GM23248 (cell line): ENCODE data around the gene AGTR1. TPM values are rescaled to one million over a fixed set of nuclear protein-coding genes. Genes with fewer than 3 reads are reported as not detected.
A peak's percentile ranks its signal among the peaks of the same experiment; 100 is the strongest.

Experiments used
- DNase-seq: peaks from one replicate; pipeline ENCODE4 v3.0.0-alpha.2; 2015
- H2AFZ ChIP-seq: fragments of 200-600 bp; sonication (generic); 2 replicates; pipeline ENCODE4 v1.6.1; 2016; ENCODE audit warnings: antibody characterized with exemption
- H3F3A ChIP-seq: fragments of 200-600 bp; sonication (generic); 2 replicates; pipeline ENCODE4 v1.6.1; 2016; ENCODE audit warnings: mild to moderate bottlenecking, antibody characterized with exemption, mixed run types; ENCODE audit not compliant: insufficient read depth
- H3K27ac ChIP-seq: fragments of 200-600 bp; sonication (generic); 2 replicates; pipeline ENCODE4 v1.5.1; 2016; ENCODE audit warnings: mild to moderate bottlenecking
- H3K27me3 ChIP-seq: fragments of 200-600 bp; sonication (generic); replicated peaks from 2 replicates; pipeline ENCODE4 v1.6.1; 2016; ENCODE audit warnings: mild to moderate bottlenecking; ENCODE audit not compliant: insufficient read depth
- H3K36me3 ChIP-seq: fragments of 200-600 bp; sonication (generic); 2 replicates; pipeline ENCODE4 v1.6.1; 2016; ENCODE audit warnings: low read depth, mild to moderate bottlenecking
- H3K4me1 ChIP-seq: fragments of 200-600 bp; sonication (generic); 2 replicates; pipeline ENCODE4 v1.6.1; 2016; ENCODE audit warnings: mild to moderate bottlenecking; ENCODE audit not compliant: insufficient read depth
- H3K4me2 ChIP-seq: fragments of 200-600 bp; sonication (generic); one replicate; pipeline ENCODE4 v1.6.1; 2016; ENCODE audit warnings: mild to moderate bottlenecking; ENCODE audit not compliant: unreplicated experiment
- H3K4me3 ChIP-seq: fragments of 200-600 bp; sonication (generic); 2 replicates; pipeline ENCODE4 v1.5.1; 2016; ENCODE audit warnings: mild to moderate bottlenecking
- H3K79me2 ChIP-seq: fragments of 200-600 bp; sonication (generic); 2 replicates; pipeline ENCODE4 v1.6.1; 2016; ENCODE audit warnings: mild to moderate bottlenecking; ENCODE audit not compliant: insufficient read depth
- H3K9ac ChIP-seq: fragments of 200-600 bp; sonication (generic); 2 replicates; pipeline ENCODE4 v1.6.1; 2016; ENCODE audit warnings: mild to moderate bottlenecking
- H3K9me2 ChIP-seq: fragments of 200-600 bp; sonication (generic); 2 replicates; pipeline ENCODE4 v1.6.1; 2016; ENCODE audit warnings: mixed run types, mild to moderate bottlenecking, moderate library complexity; ENCODE audit not compliant: insufficient read depth
- H3K9me3 ChIP-seq: fragments of 200-600 bp; sonication (generic); one replicate; pipeline ENCODE4 v1.6.1; 2017; ENCODE audit warnings: low read depth
- H4K20me1 ChIP-seq: fragments of 200-600 bp; sonication (generic); 2 replicates; pipeline ENCODE4 v1.6.0; 2016; ENCODE audit not compliant: insufficient read depth
- EZH2 ChIP-seq: fragments of 200-600 bp; sonication (generic); IDR thresholded peaks from 2 replicates; pipeline ENCODE4 v1.6.1; 2018; ENCODE audit warnings: antibody characterized with exemption, mild to moderate bottlenecking; ENCODE audit not compliant: insufficient read depth, poor library complexity, severe bottlenecking
- EZH2phosphoT487 ChIP-seq: fragments of 200-600 bp; sonication (generic); IDR thresholded peaks from 2 replicates; pipeline ENCODE4 v1.6.1; 2018; ENCODE audit warnings: antibody characterized with exemption, moderate library complexity, mild to moderate bottlenecking, low read depth; ENCODE audit not compliant: insufficient read depth
- WGBS, 2 experiments: methylation state at CpG; one replicate each; pipeline ENCODE4 v1.1.6; 2015 to 2017; ENCODE audit warnings: low lambda C conversion rate in 2 of 2, low coverage in 1 of 2; ENCODE audit errors: missing lambda C conversion rate in 2 of 2; 5-methylcytosine and 5-hydroxymethylcytosine counted together
- in situ Hi-C: fragments of 300-500 bp; cut with MboI; formaldehyde crosslinking; loops from 2 replicates; pipeline ENCODE4 v1.15.0; 2020
- polyA plus RNA-seq: library from polyadenylated mRNA; unstranded; fragments of >200 nt; fragmentation: Nextera tagmentation; extraction: Ambion mirVana; gene quantifications from 2 replicates; pipeline ENCODE4 v1.2.1, GENCODE V29; 2016
- total RNA-seq: library from RNA; depleted of rRNA; stranded (reverse); fragments of >200 nt; shearing (Covaris generic); gene quantifications from 2 replicates; pipeline ENCODE4 v1.2.3, GENCODE V29; 2014

Gene AGTR1
- total and polyA plus RNA-seq, 2 experiments from 2014 or later, result 4.0 TPM

DNA sequence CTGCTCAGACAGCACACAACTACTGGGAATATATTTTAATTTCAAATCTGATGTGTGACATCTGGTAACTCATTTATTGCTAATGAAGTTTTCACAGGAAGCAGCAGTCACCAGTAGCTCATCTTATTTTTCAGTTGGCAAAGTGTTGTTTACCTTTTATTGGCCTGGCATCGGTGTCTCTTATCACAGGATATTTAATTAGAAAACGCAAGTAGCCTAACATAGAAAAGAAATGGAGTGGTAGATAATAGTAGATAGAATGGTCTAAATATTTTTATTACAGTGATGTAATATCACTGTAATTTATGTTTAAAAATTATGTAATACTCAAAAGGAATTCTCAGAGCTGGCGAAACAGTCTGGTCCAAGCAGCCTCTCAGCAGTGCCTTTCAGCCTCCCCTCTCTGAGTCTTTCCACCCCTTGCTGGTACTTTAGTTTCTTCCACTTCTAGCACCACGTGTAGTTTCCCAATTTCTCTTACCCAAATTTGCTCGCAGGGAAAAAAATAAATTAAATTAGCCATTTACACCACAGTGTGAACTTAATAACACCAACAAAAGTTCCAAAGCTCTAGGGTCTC is 31.9 kb downstream of the AGTR1 start:
- 55 to 56% methylated on average over 5 of the region's 5 CpGs for WGBS, 2 experiments
- in situ Hi-C loops, result loop anchor here (10.0 kb wide), 1 partner anchor 215 kb away; no protein-coding TSS in a partner anchor

DNA sequence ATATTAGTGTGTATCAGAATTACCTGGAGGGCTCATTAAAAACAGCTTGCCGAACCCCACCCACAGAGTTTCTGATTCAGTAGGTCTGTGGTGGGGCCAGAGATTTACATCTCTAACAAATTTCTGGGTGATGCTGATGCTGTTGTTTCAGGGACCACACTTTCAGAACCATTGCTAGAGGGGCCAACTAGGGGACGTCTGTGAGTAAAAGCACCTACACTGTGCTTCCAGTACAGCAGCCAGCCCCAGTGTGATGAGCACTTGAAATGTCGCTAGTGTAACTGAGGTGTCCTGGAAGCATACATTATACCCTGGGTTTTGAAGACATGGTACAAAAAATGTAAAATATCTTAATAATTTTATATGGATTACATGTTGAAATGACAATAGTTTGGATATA is 33.0 kb downstream of the AGTR1 start:
- Histone ChIP-seq H3K9me2 (no peaks in the 10 kb centered on the region), H3K27me3 (no peaks in the 10 kb centered on the region), H3K36me3 (no peaks in the 10 kb centered on the region), H4K20me1 (no peaks in the 10 kb centered on the region), H3K4me2 (no peak overlapping the region), H3K27ac (no peak overlapping the region), H3F3A (no peaks in the 10 kb centered on the region), H3K9ac (no peak overlapping the region), H3K4me1 (peaks cover 8% of the 10 kb centered on the region), H2AFZ (no peak overlapping the region), H3K4me3 (no peak overlapping the region), H3K79me2 (no peaks in the 10 kb centered on the region), H3K9me3 (no peaks in the 10 kb centered on the region)
- WGBS, 2 experiments, result 90 to 96% methylated on average over 3 of the region's 3 CpGs
- DNase-seq, result no peak
- in situ Hi-C loops, result no loop called here
- TF ChIP-seq EZH2phosphoT487 (no peak), EZH2 (no peak)

More for the DNA sequence above, 31.9 kb downstream of the AGTR1 start:
- peaks cover 2% of the 10 kb centered on the region; the same call in 1 of the 2 replicates for H3F3A ChIP-seq
- H3K9me2 ChIP-seq, result no peaks in the 10 kb centered on the region
- TF ChIP-seq EZH2 (no peak), EZH2phosphoT487 (no peak)
- no peaks in the 10 kb centered on the region for H3K79me2 ChIP-seq
- H2AFZ ChIP-seq, result no peak overlapping the region
- no peaks in the 10 kb centered on the region for H3K9me3 ChIP-seq
- no peak overlapping the region for H3K27ac ChIP-seq
- DNase-seq, result no peak
- H3K36me3 ChIP-seq, result no peaks in the 10 kb centered on the region
- no peak overlapping the region for H3K4me2 ChIP-seq
- H4K20me1 ChIP-seq, result no peaks in the 10 kb centered on the region
- peaks cover 4% of the 10 kb centered on the region; the same call in 1 of the 2 replicates for H3K4me1 ChIP-seq
- H3K4me3 ChIP-seq, result no peak overlapping the region
- no peaks in the 10 kb centered on the region for H3K27me3 ChIP-seq
- no peak overlapping the region for H3K9ac ChIP-seq

DNA sequence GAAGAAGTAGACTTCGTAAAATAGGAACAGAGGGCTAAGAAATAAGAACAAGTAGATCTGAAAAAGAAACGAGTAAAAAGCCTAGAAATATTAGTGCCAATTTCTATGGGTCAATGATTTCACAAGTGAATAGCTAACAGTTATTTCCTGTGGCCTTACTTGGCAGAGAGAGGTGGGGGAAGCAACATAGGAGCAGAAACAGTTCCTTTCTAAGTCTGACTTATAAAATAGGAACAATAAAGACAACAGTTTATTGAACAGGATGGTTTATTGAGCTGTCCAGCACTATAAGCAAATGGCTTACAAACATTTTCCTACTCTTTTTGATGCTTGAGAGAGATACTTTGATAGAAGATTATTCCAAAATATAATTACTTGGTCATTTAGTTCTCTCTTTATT is 37.9 kb downstream of the AGTR1 start:
- H3K9me2 ChIP-seq, result no peaks in the 10 kb centered on the region
- H2AFZ ChIP-seq, result no peak overlapping the region
- no peak overlapping the region for H3K9ac ChIP-seq
- H3K27me3 ChIP-seq, result no peaks in the 10 kb centered on the region
- TF ChIP-seq EZH2phosphoT487, result no peak
- no peak for TF ChIP-seq EZH2
- H3K79me2 ChIP-seq, result no peaks in the 10 kb centered on the region
- 25 to 33% methylated on average over 2 of the region's 2 CpGs for WGBS, 2 experiments
- H3K4me3 ChIP-seq, result no peak overlapping the region
- no peaks in the 10 kb centered on the region for H4K20me1 ChIP-seq
- peaks cover 25% of the 10 kb centered on the region for H3K4me1 ChIP-seq
- H3K4me2 ChIP-seq, result peak overlapping the region; percentile 24
- in situ Hi-C loops, result no loop called here
- peak; percentile 39 for DNase-seq
- no peak overlapping the region for H3K27ac ChIP-seq
- peaks cover 20% of the 10 kb centered on the region; the same call in 1 of the 2 replicates for H3F3A ChIP-seq
- H3K9me3 ChIP-seq, result no peaks in the 10 kb centered on the region
- H3K36me3 ChIP-seq, result no peaks in the 10 kb centered on the region

DNA sequence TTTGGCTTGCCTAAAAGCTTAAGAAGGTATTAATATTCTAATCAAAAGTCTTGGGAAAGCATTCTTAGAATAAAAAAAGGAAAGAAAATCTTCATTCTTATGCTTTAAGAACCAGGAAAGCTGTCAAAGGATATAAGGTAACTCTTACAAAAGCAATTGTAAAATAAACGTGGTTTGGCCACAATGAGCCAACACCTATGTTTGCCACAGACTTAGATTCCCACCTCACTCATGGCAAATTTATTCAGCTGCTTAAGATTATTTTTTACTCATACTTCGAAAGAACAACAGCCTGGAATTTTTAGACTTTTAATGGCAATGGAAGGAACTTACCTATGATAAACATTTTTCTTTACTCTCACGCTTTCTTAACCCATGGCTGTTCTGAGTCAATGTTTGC is 38.4 kb downstream of the AGTR1 start:
- 92 to 93% methylated on average over 3 of the region's 3 CpGs for WGBS, 2 experiments
- TF ChIP-seq EZH2 (no peak), EZH2phosphoT487 (no peak)
- H3K4me3 ChIP-seq, result no peak overlapping the region
- H3F3A ChIP-seq, result peaks cover 20% of the 10 kb centered on the region; the same call in 1 of the 2 replicates
- H2AFZ ChIP-seq, result no peak overlapping the region
- H3K9ac ChIP-seq, result no peak overlapping the region
- no peaks in the 10 kb centered on the region for H3K9me3 ChIP-seq
- H3K79me2 ChIP-seq, result no peaks in the 10 kb centered on the region
- H3K27me3 ChIP-seq, result no peaks in the 10 kb centered on the region
- H3K36me3 ChIP-seq, result no peaks in the 10 kb centered on the region
- peaks cover 25% of the 10 kb centered on the region for H3K4me1 ChIP-seq
- peak overlapping the region; percentile 24 for H3K4me2 ChIP-seq
- H3K27ac ChIP-seq, result no peak overlapping the region
- no peaks in the 10 kb centered on the region for H4K20me1 ChIP-seq
- H3K9me2 ChIP-seq, result no peaks in the 10 kb centered on the region
- in situ Hi-C loops, result no loop called here
- no peak for DNase-seq
